Left lung (tissue), 10 donors: Measurements from ENCODE around the gene ACVR1B. TPM values are rescaled to one million over a fixed set of nuclear protein-coding genes. Genes with fewer than 3 reads are reported as not detected.

Source experiments
- ATAC-seq: fragments of 200-7000 bp; cut with Tn5 transposase; one replicate; pipeline ENCODE4 v1.9.1; 2020; ENCODE audit warnings: moderate library complexity
- DNase-seq, 4 donors: peaks; one replicate each; pipeline ENCODE4 v3.0.0-alpha.2; 2013 to 2020
- H3K27ac ChIP-seq, 2 donors: fragments of 200-600 bp; sonication (generic) in 1 of 2; one replicate each; pipeline versions ENCODE4 v1.5.0 to v1.8.0; 2020 to 2021
- H3K27me3 ChIP-seq, 2 donors: fragments of 200-600 bp; sonication (generic) in 1 of 2; one replicate each; pipeline versions ENCODE4 v1.5.0 to v1.8.0; 2020 to 2021
- H3K36me3 ChIP-seq, 2 donors: fragments of 200-600 bp; sonication (generic) in 1 of 2; one replicate each; pipeline versions ENCODE4 v1.5.0 to v1.8.0; 2020 to 2021
- H3K4me1 ChIP-seq, 2 donors: fragments of 200-600 bp; one replicate each; pipeline ENCODE4 v1.8.0; 2021
- H3K4me3 ChIP-seq, 2 donors: fragments of 200-600 bp; sonication (generic) in 1 of 2; one replicate each; pipeline versions ENCODE4 v1.5.0 to v1.8.0; 2020 to 2021; ENCODE audit warnings: mild to moderate bottlenecking in 1 of 2
- H3K9me3 ChIP-seq, 2 donors: fragments of 200-600 bp; sonication (generic) in 1 of 2; one replicate each; pipeline versions ENCODE4 v1.5.0 to v1.8.0; 2020 to 2021
- intact Hi-C, 2 donors: fragments of 100-400 bp; cut with DNase I; formaldehyde crosslinking; loops; one replicate each; pipeline versions ENCODE4 v1.11.2 to v1.14.2; 2022
- polyA plus RNA-seq, 6 donors: library from polyadenylated mRNA; unstranded; fragments of 120-200 nt; gene quantifications; one replicate each; pipeline ENCODE4 v1.2.1, GENCODE V29; 2013; ENCODE audit not compliant: insufficient read length in 6 of 6
- total RNA-seq, 2 donors: library from RNA; stranded (reverse); fragmentation: NEBNext Ultra II Directional; extraction: Animal tissue kit (Norgen Biotek cat#: 25700); gene quantifications; one replicate each; pipeline ENCODE4 v1.2.1, GENCODE V29; 2021
- TF ChIP-seq, protein P1 (sequence below), 2 donors: fragments of 200-600 bp; sonication (generic) in 1 of 2; IDR thresholded peaks; one replicate each; pipeline versions ENCODE4 v1.5.0 to v1.8.0; 2021; ENCODE audit warnings: antibody characterized with exemption in 2 of 2
- donor health status: DM: no; HTN: yes; CAD: no.
- donor health status: DM: no; HTN: no; CAD: no.

The ACVR1B gene
- total and polyA plus RNA-seq, 8 donors: 13.2 to 26.6 (median 16.5) TPM

DNA sequence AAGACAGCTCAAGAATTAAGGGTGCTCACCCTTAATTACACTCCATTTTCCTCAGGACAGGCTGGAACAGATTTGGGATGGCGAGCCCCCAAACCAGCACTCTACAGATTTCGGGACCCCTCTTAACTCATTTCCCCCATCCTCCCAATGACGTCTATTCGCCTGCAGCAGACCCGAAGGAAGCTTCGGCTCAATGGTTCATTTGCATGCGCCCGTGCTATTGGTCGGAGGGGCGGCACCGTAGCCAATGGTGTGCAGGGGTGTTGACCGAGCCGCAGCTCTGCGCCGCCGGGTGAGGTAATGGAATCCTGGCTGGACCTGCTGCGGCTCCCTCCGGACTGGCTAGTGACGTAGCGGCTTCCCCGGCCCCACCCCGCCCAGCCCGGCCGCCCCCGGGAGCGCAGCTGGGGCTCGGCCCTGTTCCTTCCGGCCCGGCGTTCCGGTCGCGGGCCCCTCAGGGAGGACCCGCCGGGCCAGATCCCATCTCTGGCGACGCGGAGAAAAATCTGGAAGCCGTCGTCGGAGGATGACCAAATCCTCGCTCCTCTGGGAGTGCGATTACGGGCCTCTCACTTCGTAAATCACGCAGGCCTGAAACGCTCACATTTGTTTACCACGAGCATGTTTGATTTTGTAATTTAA is 81.4 kb downstream of the ACVR1B start:
- intact Hi-C loops: no loop called here
- DNase-seq (peak; percentile 92 to 99 (median 98)), ATAC-seq (peak; percentile 90)
- H3K27me3 ChIP-seq: peaks cover 0 to 27% of the 10 kb centered on the region in 2 donors
- TF ChIP-seq, protein P1, sequence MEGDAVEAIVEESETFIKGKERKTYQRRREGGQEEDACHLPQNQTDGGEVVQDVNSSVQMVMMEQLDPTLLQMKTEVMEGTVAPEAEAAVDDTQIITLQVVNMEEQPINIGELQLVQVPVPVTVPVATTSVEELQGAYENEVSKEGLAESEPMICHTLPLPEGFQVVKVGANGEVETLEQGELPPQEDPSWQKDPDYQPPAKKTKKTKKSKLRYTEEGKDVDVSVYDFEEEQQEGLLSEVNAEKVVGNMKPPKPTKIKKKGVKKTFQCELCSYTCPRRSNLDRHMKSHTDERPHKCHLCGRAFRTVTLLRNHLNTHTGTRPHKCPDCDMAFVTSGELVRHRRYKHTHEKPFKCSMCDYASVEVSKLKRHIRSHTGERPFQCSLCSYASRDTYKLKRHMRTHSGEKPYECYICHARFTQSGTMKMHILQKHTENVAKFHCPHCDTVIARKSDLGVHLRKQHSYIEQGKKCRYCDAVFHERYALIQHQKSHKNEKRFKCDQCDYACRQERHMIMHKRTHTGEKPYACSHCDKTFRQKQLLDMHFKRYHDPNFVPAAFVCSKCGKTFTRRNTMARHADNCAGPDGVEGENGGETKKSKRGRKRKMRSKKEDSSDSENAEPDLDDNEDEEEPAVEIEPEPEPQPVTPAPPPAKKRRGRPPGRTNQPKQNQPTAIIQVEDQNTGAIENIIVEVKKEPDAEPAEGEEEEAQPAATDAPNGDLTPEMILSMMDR (IDR thresholded peaks at IDR 0.05): no peak
- H3K27ac ChIP-seq: peak overlapping the region; percentile 75 to 89
- peaks cover 18 to 44% of the 10 kb centered on the region in 2 donors for H3K4me1 ChIP-seq
- no peaks in the 10 kb centered on the region for H3K9me3 ChIP-seq
- peak overlapping the region; percentile 2 to 34 for H3K4me3 ChIP-seq
- no peaks in the 10 kb centered on the region for H3K36me3 ChIP-seq

DNA sequence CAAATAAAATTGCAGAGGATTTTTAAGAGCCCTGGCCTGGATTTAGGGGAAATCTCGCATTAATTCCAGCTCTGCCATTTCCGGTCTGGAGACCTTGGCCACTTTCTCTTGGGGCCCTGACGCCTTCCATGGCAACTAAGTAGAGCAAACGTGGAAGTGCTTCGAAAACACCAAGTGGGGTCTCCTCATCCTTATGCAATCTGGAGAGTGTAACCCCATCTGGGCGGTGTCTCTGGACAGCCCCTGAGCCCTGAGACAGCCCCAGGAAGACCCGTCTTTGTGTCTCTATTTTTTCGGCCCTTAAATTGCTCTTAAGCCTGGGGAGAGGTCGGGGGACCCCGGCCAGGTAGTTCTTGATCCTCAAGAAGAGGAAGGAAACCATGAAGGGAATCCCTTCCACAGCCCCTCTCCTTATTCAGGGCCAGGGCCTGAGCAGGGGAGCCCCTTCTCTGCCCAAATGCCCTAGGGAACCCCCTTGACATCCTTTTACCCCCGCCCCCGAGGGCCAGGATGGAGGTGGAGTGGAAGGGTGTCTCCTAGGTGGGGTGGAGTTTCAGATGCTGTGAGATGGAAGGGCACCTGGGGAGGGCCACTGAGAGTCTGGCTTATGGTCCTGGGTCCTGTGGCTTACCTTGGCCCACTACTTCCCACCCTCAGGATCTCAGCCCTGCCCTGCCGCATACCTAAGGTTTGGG is 82.1 kb downstream of the ACVR1B start:
- Histone ChIP-seq H3K9me3 (no peaks in the 10 kb centered on the region), H3K27ac (peak overlapping the region; percentile 75 to 89), H3K4me3 (peak overlapping the region; percentile 2 to 34), H3K36me3 (no peaks in the 10 kb centered on the region), H3K27me3 (peaks cover 0 to 27% of the 10 kb centered on the region in 2 donors), H3K4me1 (peaks cover 18 to 50% of the 10 kb centered on the region in 2 donors)
- ATAC-seq: no peak
- intact Hi-C loops: no loop called here
- DNase-seq: peak in 1 of 4 donors; percentile 71
- TF ChIP-seq, protein P1 (IDR thresholded peaks at IDR 0.05): no peak

DNA sequence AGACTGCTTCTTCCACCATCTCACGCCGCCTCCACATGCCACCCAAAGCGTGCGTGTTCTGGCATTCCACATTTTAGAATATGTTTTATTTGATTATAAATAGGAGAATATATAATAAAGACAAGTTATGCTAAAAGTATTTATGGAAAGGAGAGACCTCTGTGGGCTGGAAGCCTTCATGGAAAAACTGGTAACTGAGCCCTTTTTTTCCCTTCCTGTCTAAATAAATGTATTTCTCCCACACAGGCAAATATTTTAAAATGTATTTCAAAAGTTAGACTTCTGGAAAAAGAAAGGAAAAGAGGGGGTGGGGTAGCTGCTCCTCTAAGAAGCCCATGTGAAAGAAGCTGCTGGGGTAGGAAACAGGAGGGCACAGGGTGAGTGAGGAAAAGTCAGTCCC is 83.7 kb downstream of the ACVR1B start:
- intact Hi-C loops: no loop called here
- DNase-seq (peak in 1 of 4 donors; percentile 13), ATAC-seq (no peak)
- Histone ChIP-seq H3K4me3 (no peak overlapping the region), H3K36me3 (no peaks in the 10 kb centered on the region), H3K9me3 (no peaks in the 10 kb centered on the region), H3K27ac (no peak overlapping the region), H3K4me1 (peaks cover 18 to 60% of the 10 kb centered on the region in 2 donors), H3K27me3 (peaks cover 0 to 27% of the 10 kb centered on the region in 2 donors)
- TF ChIP-seq, protein P1 (IDR thresholded peaks at IDR 0.05): no peak

DNA sequence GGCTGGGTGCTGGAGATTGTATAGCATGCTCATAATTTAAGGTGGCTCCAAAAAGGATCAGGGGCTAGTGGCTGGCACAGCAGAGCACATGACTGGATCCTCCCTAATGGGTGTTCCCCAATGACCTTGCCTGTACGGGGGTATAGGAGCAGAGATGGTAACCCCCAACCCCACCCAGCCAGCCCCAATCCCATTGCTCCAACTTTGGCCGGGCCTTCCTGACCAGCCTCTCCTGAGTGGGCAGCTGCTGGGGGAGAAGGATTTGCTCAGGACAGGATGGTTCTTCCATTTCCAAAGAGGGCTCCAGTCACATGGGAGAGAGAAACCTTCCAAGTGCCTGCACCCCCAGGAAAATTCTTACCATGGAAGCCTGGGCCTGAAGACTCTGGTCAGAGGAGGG is 84.4 kb downstream of the ACVR1B start:
- Histone ChIP-seq H3K4me1 (peaks cover 18 to 60% of the 10 kb centered on the region in 2 donors), H3K27ac (peak overlapping the region; percentile 68 to 88), H3K9me3 (no peaks in the 10 kb centered on the region), H3K27me3 (peaks cover 0 to 27% of the 10 kb centered on the region in 2 donors), H3K36me3 (no peaks in the 10 kb centered on the region), H3K4me3 (no peak overlapping the region)
- TF ChIP-seq, protein P1 (IDR thresholded peaks at IDR 0.05): no peak
- intact Hi-C loops: no loop called here
- DNase-seq (no peak), ATAC-seq (no peak)

DNA sequence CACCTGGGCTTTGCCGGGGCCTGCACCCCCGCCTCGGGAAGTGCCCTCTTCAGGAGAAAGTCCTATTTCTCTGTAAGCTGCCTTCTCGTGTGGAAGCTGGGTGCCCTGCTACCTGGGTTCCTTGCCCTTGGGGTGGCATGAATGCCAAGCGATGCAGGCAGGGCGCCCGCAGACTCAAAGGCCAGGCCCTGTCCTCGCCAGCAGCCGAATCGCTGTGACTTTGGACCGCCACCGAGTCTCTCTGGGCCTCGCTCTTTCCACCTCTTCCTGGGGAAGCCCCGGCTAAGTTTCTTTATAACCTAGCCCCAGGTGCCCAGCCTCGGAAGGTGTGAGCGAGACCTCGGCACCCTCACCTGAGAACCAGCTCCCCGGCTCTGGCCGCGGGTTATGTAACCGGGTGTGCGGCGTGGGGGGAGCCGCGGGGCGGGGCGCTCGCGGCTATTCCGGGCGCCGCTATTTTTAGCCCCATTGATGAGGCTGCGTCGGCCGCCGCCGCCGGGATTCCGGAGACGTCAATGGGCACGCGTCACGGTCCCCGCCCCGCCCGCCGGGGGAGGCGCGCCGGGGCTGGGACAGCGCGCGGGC is 85.2 kb downstream of the ACVR1B start:
- H3K36me3 ChIP-seq: no peaks in the 10 kb centered on the region
- H3K4me1 ChIP-seq: peaks cover 18 to 60% of the 10 kb centered on the region in 2 donors
- peak; percentile 80 to 94 (median 92) for DNase-seq
- no peaks in the 10 kb centered on the region for H3K9me3 ChIP-seq
- TF ChIP-seq, protein P1 (IDR thresholded peaks at IDR 0.05): no peak
- H3K4me3 ChIP-seq: peak overlapping the region; percentile 3 to 61
- peak overlapping the region; percentile 68 to 88 for H3K27ac ChIP-seq
- H3K27me3 ChIP-seq: peaks cover 0 to 27% of the 10 kb centered on the region in 2 donors
- intact Hi-C loops: no loop called here
- ATAC-seq: peak; percentile 64
